Activated CD8-positive, alpha-beta memory T cell treated with anti-CD3 and anti-CD28 coated beads, Interleukin-2, amount 50 U/mL, for 1 hour (primary cell): ENCODE measurements around the gene OXER1.
"Not testable (repeated sequence)": the region's sequence is repeated elsewhere in the genome, so short reads cannot be mapped to it uniquely, and the experiment has no call there.

ENCODE experiments used
- DNase-seq: peaks from one replicate; pipeline ENCODE4 v3.0.0-alpha.2; 2020; ENCODE audit errors: extremely low read depth

The OXER1 gene

GRCh38 chr2:42752314-42752713 is 11.6 kb downstream of the OXER1 start:
- DNase-seq: no peak

- DNase-seq: no peak
Measured at GRCh38 chr2:42748840-42749239, 15.1 kb downstream of the OXER1 start.

GRCh38 chr2:42747422-42747821 is 16.5 kb downstream of the OXER1 start:
- DNase-seq: no peak

- no peak for DNase-seq
Measured at GRCh38 chr2:42744545-42745082, 19.3 kb downstream of the OXER1 start.

GRCh38 chr2:42743659-42743990 is 20.3 kb downstream of the OXER1 start:
- DNase-seq: no peak

GRCh38 chr2:42742740-42743658 is 20.9 kb downstream of the OXER1 start:
- DNase-seq: no peak

- no peak for DNase-seq
Measured at GRCh38 chr2:42741140-42741539, 22.8 kb downstream of the OXER1 start.

GRCh38 chr2:42736598-42737322 is 27.2 kb downstream of the OXER1 start:
- DNase-seq: no peak

- no peak for DNase-seq
Measured at GRCh38 chr2:42733852-42734251, 30.1 kb downstream of the OXER1 start.

- DNase-seq: not testable (repeated sequence)
Measured at GRCh38 chr2:42731316-42731715, 32.6 kb downstream of the OXER1 start.

GRCh38 chr2:42726680-42727079 is 37.3 kb downstream of the OXER1 start:
- DNase-seq: no peak

- no peak for DNase-seq
Measured at GRCh38 chr2:42725657-42726056, 38.3 kb downstream of the OXER1 start.

GRCh38 chr2:42724886-42725285 is 39.0 kb downstream of the OXER1 start:
- DNase-seq: no peak

- no peak for DNase-seq
Measured at GRCh38 chr2:42723465-42723864, 40.5 kb downstream of the OXER1 start.

GRCh38 chr2:42722320-42723190 is 41.4 kb downstream of the OXER1 start:
- no peak for DNase-seq

- DNase-seq: no peak
Measured at GRCh38 chr2:42721898-42722297, 42.0 kb downstream of the OXER1 start.

- no peak for DNase-seq
Measured at GRCh38 chr2:42714686-42715085, 49.2 kb downstream of the OXER1 start.

- no peak for DNase-seq
Measured at GRCh38 chr2:42713920-42714319, 50.0 kb downstream of the OXER1 start.

GRCh38 chr2:42712934-42713333 is 51.0 kb downstream of the OXER1 start:
- DNase-seq: no peak
